HG02884 (cell line): ENCODE data around the gene EML6.
A peak's percentile ranks its signal among the peaks of the same experiment; 100 is the strongest.
"Not testable (repeated sequence)": the region's sequence is repeated elsewhere in the genome, so short reads cannot be mapped to it uniquely, and the experiment has no call there.

Experiments used
- ATAC-seq: cut with Tn5 transposase; IDR thresholded peaks from one replicate; pipeline ENCODE4 v1.9.1; 2021; ENCODE audit warnings: mild to moderate bottlenecking, moderate library complexity; ENCODE audit not compliant: unreplicated experiment

The EML6 gene

DNA sequence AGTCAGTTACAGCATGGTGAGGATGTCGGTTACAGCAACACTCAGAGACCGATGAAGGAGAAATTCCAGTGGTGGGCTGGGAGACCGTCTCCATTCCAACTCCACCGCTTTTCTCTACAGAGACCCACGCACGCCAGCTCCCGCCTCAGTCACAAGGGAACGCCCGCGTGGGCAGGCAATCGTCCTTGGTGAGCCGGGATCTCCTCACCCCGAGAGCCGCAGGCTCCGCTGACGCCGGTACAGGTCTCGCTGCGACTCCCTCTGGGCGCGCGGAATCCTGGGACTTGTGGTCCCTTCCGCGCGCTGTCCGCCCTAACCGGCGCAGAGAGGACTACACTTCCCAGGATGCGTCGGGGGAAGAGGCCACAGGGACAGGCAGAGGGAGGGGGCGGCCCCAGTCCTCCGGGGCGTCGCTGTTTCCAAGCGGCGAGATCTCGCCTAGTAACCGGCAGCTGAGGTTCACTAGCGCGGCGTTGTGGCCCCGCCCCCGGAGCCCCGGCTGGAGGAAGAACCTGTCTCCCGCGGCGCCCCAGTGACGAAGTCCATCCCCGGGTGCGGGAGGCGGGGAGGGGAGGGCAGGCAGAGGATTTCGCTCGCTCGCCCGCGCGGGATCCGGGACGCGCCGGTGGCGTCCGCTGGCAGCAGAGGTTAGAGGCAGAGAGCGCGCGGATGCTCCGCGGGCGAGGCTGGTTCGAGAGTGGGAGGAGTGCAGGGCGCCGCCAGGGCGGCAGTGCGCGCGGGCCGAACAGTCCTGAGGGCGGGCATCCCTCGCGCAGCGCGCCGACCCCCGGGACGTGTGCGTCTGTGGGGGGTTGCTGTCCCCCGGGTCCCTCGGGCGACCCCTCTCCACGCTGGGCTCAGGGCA lies at the start of gene EML6:
EML6 (plus strand) TSS at position 532 of the 865 bp plus-strand sequence. CDS start 1,400 bp downstream, outside the sequence.
- peak; percentile 98 for ATAC-seq

DNA sequence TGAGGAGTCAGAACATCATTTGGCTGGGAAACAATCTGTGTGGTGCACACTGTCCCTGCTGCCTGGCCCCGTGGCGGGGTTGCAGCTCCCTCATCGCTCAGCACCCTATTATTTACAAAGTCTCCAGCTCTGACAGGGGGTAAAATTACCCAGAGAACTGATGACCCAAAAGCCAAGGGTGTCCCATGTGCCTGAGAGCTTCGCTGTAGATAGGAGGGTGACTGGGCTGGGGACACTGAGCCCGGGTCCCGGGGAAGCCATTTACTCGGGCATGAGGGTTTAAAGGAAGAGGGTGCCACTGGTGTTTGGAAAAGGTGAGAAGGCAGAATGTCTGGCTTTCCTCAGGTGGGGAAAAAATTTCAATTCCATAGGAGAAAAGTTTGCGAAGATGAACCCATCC lies 48.2 kb upstream of the EML6 start:
- no peak for ATAC-seq

DNA sequence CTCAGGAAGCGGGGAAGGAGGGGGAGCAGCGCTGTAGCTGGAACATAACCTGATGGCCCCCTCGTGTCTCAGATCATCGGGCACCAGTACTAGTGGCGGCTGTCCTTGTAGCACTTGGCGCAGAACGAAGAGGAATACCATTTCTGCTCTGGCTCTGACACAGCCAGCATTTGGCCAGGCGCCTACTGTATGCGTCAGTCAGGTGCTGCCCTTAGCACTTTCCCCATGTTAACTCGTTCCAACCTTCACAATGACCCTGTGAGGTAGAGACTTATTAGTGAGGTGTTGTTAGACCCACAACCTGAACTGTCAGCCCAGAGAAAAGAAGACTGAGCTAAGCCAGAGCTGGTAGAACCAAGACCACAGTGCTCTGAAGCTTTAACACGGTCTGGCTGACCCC lies 47.7 kb upstream of the EML6 start:
- ATAC-seq, result no peak

DNA sequence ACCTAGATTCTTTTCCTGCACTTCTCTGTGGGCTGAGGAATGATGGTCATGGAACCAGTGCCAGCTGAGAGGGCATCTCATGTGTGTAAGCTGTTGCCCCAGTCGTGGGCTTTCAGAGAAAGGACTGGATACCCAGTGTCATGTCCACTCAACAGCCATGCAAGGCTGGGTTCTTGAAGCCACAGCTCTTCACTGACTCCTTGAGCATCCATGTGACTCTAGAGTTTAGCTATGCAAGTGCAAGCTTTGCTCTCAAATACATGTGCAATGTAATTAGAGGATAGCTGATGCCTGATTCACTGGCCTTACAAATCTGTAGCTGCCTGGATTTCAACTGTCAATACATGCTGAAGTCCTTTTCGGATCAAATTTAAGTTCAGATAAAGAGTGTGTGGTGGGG lies 46.8 kb upstream of the EML6 start:
- no peak for ATAC-seq

DNA sequence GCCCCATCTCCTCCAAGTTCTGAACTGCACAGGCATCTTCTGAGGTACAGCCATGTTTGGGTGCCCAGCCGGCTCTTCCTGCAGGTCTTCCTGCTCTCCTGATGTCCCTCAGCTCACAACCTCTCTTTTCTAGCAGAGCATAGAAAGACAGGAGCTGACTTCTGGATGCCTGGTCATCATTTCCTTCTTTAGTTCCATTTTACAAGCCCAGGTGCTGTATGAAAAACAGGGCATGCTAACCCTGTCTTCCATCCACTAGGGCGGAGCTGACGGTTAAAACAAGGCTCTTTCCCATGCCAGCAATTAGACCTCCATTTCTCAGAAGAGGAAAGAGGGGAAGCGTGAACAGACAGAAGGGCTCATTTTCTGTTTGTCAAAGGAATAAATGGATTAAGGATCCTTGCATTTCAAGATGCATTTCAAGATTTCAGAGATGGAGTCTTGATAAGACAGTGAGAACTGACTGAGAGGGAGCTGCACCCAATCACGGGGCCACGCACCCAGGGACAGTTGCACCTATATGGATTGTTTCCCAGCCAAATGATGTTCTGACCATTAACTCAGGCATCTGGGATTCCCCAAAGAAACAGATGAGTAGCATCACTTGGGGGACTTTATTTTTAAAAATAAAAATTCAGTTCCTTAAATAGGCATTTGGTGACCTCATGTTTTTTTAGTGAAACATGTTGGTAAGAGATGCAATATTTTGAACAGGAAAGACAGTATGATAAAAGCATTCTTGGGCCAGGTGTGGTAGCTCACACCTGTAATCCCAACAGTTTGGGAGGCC lies 45.8 kb upstream of the EML6 start:
- no peak for ATAC-seq

DNA sequence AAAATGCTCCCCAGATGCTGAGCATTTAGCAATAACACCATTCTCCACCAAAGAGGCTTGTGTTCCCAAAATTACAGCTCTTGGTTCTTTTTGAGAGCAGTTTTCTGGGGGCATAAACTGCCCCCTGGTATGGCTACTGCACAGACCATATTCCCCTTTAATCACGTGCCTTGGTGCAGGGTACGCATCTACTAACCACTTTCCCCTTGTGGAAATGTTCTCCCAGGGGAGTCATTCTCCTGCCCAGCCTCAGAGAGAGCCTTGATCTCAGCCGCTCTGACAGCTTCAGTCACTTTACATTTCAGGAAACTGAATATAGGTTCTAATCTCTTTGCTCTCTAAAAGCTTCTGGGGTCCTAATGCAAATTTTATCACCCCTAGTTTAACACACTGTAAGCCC lies 44.7 kb upstream of the EML6 start:
- no peak for ATAC-seq

DNA sequence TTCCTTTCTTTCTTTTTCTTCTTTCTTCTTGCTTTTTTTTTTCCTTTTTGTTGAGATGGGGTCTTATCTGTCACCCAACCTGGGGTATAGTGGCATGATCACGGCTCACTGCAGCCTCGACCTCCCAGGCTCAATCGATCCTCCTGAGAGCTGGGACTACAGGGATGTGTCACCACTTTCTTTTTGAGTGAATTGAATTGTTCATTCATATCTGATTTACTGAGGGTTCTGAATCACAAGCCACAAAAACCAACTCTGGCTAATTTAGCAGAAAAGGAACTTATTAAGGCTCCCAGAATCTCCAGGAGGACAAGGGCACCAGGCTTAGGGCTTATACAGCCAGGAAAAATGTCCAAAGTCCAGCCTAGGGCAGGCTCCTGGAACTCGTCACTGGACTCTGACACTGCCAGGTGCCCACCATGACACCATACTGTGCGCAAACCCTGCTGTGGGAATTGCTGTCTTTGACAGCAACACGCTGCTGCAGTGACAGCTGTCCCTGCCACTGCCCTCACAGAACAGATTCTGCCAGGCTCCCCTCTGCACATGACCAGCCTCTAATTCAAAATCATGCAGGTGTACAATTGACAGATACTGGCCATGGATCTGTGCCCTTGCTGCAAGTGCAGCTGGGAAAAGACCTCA lies 42.9 kb upstream of the EML6 start:
- ATAC-seq, result peak; percentile 82

DNA sequence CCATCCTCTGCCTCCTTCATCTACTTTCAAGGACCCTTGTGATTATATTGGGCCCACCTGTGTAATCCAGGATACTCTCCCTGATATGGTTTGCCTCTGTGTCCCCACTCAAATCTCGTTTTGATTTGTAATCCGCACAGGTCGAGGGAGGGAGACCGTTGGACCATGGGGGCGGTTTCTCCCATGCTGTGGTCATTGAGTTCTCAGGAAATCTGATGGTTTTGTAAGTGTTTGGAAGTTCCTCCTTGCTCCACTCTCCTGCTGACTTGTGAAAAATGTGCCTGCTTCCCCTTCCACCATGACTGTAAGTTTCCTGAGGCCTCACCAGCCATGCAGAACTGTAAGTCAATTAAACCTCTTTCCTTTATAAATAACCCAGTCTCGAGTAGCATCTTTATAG lies 42.0 kb upstream of the EML6 start:
- ATAC-seq, result no peak

DNA sequence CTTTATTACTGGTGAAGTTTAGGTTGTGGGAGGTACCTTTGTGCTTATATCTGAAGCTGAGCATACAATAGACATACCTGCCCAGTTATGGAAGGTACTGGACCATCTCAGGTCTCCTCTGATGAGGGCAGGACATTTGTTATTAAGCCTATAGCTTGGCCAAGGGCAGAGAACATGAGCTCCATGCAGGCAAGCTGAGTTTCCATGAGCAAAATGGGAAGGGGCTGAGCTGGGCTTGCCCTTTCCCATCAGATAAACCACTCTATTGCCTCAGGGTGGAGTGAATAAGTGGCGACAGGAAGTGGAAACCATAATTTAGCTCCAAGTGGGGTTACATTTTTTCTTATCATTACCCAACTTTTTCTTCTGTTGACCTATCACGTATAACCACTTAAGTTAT lies 39.9 kb upstream of the EML6 start:
- no peak for ATAC-seq

DNA sequence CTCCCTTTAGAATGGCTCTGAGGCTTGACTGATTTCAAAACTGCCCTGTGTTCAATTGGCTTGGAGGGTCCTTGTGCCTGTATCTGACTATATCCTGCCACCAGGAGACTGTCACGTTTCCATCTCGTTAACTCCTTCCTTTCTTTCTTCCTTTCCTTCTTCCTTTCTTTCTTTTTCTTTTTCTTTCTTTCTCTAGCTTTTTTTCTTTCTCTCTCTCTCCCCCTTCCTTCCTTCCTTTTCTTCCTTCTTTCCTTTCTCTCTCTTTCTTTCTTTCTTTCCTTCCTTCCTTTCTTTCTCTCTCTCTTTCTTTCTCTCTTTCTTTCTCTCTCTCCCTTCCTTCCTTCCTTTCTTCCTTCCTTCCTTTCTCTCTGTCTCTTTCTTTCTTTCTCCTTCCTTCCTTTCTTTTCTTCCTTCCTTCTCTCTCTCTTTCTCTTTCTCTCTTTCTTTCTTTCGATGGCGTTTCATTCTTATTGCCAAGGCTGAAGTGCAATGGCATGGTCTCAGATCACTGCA lies 38.1 kb upstream of the EML6 start:
- no peak for ATAC-seq

DNA sequence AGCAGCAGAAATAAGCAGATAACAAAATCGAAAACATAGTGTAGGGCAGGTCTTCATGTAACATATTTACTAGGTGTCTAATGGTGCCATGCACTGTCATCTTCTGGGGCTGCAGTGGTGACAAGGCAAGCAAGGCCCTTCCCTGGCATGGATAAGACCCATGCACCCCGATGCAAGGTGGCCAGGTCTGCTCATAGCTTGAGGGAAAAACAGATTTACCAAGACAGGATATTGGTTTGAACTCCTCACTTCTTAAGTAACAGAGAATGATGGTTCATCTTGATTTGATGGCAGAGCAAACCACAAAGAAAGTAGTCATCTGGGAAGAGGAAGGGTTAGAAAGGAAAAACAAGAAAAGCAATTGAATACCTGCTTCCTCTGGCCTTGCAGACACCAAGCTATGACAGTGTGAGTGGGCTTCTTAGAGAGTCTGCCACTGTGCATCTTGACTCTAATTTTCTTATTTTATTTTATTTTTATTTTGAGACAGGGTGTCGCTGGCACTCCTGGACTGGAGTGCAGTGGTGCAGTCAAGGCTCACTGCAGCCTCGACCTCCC lies 35.8 kb upstream of the EML6 start:
- ATAC-seq, result no peak

DNA sequence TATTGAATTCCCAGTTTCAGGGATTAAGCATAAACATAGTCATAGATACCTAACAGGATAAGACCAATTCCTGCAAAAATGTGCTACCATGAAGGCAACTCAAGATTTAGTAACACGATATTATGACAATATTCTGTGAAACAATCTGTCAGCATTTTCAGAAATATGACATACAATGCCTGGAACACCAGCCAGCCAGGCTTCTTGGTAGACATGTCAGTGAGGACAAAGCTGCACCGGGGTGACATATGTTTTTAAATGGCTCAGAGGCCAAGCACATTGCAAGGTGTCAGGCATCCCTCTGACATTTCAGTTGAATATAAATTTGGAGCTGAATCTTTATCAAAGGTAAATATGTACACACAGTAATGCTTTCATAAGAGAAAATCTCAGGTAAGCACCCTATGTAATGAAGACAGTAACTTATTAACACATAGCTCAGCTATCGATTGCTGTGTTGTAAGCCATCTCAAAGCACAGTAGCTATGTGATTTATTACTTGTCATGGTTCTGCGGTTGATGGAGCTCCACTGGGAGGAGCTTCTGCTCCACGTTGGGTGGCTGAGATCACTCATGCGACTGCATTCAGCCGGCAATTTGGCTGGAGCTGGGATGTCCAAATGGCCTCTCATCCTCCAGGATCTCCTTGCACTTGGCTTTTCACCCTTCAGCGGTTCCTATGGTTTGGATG lies 31.9 kb upstream of the EML6 start:
- ATAC-seq, result no peak

DNA sequence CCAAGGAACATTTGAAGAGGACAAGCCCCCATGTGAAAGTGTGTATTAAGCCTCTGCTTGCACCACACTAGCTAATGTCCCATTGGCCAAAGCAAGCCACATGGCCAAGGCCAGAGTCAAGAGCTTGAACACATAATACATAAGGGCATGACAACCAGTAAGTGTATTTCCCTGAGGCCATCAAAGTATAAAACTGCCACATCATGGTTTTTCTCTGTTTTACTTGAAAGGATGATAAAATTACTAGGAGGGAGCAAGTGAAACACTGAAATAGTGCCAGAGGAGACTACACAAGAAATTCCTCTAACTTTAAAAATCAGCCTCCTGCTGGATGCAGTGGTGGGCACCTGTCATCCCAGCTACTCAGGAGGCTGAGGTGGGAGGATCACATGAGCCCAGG lies 30.9 kb upstream of the EML6 start:
- no peak for ATAC-seq

DNA sequence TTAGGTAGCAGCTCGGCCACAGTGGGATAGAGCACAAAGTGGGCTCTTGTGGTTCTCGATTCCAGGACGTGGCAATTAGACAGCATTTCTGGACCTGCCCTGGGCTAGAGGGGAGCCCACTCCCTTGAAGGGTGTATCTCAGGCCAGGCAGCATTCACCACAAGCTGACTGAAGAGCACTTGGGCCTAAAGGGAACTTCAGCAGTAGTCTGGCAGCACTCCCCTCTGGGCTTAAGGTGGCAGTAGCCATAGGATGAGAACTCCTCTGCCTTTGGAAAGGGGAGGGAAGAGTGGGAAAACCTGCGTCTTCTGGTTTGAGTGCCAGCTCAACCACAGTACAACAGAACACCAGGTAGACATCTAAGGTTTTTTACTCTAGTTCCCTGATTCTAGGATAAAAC lies 28.1 kb upstream of the EML6 start:
- ATAC-seq, result no peak

DNA sequence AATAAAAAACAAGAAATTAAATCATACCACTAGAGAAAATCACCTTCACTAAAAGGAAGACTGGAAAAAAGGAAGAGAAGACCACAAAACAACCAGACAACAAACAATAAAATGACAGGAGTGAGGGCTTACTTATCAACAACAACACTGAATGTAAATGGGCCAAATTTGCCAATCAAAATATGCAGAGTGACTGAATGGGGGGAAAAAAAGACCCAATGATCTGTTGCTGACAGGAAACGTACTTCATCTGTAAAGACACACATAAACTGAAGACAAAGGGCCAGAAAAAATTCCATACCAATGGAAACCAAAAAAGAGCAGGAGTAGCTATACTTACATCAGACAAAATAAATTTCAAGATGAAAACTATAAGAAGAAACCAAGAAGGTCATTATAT lies 25.5 kb upstream of the EML6 start:
- ATAC-seq, result no peak

DNA sequence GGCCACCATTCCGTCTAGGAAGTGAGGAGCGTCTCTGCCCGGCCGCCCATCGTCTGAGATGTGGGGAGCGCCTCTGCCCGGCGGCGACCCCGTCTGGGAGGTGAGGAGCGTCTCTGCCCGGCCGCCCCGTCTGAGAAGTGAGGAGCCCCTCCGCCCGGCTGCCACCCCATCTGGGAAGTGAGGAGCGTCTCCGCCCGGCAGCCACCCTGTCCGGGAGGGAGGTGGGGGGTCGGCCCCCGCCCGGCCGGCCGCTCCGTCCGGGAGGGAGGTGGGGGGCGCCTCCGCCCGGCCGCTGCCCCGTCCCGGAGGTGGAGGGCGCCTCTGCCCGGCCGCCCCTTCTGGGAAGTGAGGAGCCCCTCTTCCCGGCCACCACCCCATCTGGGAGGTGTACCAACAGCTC lies 24.5 kb upstream of the EML6 start:
- not testable (repeated sequence) for ATAC-seq

DNA sequence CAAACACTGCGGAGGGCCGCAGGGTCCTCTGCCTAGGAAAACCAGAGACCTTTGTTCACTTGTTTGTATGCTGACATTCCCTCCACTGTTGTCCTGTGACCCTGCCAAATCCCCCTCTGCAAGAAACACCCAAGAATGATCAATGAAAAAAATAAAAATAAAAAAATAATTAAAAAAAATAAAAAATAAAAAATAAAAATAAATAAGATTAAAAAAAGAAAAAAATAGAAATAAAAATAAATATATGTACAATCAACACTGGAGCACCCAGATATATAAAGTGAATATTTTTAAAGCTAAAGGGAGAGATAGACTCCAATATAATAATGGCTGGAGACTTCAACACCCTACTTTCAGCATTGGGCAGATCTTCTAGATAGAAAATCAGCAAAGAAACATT lies 23.8 kb upstream of the EML6 start:
- no peak for ATAC-seq

DNA sequence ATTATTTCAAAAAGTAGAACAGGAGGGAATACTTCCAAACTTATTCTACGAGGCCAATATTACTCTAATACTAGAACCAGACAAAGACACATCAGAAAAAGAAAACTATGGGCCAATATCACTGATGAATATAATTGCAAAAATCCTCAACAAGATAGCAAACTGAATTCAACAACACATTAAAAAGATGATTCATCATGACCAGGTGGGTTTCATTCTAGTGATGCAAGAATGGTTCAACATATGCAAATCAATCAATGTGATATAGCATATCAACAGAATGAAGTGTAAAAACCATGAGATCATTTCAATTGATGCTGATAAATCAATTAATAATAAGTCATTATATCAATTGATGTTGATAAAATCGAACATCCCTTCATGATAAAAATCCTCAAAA lies 22.4 kb upstream of the EML6 start:
- no peak for ATAC-seq

DNA sequence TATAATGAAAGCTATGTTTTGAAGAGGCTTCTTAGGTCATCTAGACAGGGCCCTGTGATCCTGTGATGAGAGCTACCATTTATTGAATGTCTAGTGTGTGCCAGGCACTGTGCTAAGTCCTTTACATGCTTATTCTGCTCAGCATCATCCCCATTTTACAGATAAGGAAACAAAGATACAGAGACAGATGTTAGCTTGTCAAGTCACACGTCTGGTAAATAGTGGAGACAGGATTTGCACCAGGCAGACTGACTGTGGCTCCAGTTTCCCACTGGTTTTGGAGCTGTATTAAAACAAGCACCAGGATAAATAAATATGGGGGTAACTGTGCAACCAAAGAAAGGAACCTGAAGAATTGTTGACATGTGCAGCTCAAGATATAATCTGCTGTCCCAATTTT lies 19.2 kb upstream of the EML6 start:
- ATAC-seq, result no peak
